ENCODE measurements around the gene IFNL1.
A peak's percentile ranks its signal among the peaks of the same experiment; 100 is the strongest.

IFNL1 gene

GRCh38 chr19:39341719-39342604, 45.8 kb downstream of the IFNL1 start, which contains the start of gene SAMD4B:
TSS of gene SAMD4B (plus strand) at chr19:39342421. CDS start at chr19:39356894, 14,473 bp downstream.
- DNase-seq, result peak; percentile 100
- TF ChIP-seq GATA1 (IDR thresholded peaks at IDR 0.05; ENCODE audit: low read depth, low read length), result no peak
- peak; percentile 96 for TF ChIP-seq POLR2A (IDR thresholded peaks at IDR 0.05; ENCODE audit: low read length)

DNA sequence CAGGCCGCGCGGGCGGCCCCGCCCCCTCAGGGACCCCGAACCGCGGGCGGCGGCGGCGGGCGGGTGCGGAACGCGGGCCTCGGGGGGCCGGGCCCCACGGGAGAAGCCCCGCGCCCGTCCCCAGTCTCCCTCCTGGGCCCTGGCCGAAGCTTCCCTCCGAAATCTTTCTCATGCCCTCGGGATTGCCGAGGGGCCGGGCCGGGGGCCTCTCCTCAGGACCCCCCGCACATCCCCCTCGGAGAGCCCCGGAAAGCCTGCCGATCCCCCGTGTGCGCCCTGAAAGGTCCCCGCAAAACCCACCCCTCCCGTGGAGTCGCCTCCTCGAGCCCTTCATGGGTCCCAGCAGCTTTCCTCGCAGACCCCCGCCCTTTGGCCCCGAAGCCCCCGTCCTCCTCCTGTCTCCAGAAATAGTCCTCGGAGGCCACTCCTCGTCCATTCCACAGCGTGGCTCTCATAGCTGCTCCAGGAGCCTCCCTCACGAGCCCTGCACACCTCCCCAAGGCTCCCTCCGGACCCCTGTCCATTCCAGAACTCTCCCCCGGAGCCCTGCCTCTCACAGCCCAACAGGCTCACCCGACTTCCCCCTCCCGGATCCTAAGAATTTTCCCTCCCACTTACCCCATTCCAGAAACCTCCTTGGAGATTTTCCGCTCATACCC, 46.6 kb downstream of the IFNL1 start:
- peak in 1 of 2 experiments; percentile 61 for DNase-seq
- no peak for TF ChIP-seq GATA1 (IDR thresholded peaks at IDR 0.05; ENCODE audit: low read depth, low read length)
- no peak for TF ChIP-seq POLR2A (IDR thresholded peaks at IDR 0.05; ENCODE audit: low read length)

GRCh38 chr19:39345956-39346355, 49.7 kb downstream of the IFNL1 start:
- TF ChIP-seq POLR2A (IDR thresholded peaks at IDR 0.05; ENCODE audit: low read length), result no peak
- TF ChIP-seq GATA1 (IDR thresholded peaks at IDR 0.05; ENCODE audit: low read depth, low read length), result no peak
- DNase-seq, result no peak

DNA sequence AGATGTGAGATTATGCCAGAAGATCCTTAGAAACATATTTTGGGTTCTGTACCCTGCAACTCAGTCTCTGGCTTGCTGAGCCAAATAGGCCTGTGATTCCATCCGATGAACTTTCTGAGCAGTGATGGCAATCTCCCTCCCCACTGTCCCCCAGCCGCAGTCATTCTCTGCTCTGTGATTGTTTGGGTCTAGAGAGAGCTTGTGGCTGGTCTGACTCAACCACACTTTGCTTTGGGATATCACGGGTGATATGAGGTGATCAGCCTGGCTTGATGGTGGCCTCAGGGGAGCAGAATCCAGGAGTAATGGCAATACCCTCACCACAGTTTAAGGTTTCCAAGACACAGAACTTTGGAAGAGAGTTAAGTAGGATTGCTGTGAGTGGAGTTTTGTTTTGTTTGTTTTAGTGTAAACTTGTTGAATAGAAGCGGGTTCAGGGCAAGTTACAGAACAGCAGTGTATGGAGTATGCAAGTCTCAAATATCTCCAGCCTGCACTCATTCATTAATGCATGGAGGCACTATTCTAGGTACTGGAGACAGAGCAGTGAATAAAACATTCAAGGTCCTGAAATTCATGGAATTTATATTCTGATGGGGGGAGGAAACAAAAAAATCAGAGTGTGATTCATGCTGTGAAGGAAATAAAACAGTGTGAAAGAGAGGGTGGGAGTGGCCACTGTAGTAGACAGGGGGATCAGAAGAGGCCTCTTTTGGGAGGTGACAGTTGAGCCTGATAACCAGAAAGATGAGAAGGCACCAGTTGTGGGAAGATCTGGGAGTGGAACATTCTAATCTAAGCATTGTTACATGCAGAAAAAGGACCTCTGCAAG, 51.3 kb downstream of the IFNL1 start:
- peak; percentile 71 to 87 for DNase-seq
- TF ChIP-seq POLR2A (IDR thresholded peaks at IDR 0.05; ENCODE audit: low read length), result no peak
- TF ChIP-seq GATA1 (IDR thresholded peaks at IDR 0.05; ENCODE audit: low read depth, low read length), result no peak
